Measurements from ENCODE around the gene SCN8A.
A peak's percentile ranks its signal among the peaks of the same experiment; 100 is the strongest.

SCN8A gene

DNA sequence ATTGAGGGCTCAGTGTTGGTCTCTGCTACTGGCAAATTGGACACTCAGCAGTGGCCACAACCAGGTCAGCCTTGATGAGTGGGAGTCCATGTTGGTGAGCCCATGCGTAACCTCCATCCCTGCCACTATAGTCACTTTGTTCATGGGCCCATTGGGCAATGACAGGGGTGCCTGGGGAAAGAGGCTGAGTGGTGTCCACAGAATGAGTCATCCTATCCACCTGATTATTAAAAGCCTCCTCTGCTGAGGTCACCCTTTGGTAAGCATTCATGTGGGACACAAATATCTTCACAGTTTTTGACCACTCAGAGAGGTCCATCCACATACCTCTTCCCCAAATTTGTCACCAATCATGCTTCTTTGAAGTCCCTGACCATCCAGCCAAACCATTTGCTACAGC is 207.5 kb downstream of the SCN8A start:
- TF ChIP-seq, protein P1, sequence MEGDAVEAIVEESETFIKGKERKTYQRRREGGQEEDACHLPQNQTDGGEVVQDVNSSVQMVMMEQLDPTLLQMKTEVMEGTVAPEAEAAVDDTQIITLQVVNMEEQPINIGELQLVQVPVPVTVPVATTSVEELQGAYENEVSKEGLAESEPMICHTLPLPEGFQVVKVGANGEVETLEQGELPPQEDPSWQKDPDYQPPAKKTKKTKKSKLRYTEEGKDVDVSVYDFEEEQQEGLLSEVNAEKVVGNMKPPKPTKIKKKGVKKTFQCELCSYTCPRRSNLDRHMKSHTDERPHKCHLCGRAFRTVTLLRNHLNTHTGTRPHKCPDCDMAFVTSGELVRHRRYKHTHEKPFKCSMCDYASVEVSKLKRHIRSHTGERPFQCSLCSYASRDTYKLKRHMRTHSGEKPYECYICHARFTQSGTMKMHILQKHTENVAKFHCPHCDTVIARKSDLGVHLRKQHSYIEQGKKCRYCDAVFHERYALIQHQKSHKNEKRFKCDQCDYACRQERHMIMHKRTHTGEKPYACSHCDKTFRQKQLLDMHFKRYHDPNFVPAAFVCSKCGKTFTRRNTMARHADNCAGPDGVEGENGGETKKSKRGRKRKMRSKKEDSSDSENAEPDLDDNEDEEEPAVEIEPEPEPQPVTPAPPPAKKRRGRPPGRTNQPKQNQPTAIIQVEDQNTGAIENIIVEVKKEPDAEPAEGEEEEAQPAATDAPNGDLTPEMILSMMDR (IDR thresholded peaks at IDR 0.05; ENCODE audit: borderline replicate concordance, control extremely low read depth, extremely low read depth, insufficient read depth, missing control alignments) = no peak
- DNase-seq (ENCODE audit: low spot score) = no peak
- in situ Hi-C loops (cut with MboI; ENCODE audit: low sequenced_read_pairs, unreplicated experiment) = no loop called here

DNA sequence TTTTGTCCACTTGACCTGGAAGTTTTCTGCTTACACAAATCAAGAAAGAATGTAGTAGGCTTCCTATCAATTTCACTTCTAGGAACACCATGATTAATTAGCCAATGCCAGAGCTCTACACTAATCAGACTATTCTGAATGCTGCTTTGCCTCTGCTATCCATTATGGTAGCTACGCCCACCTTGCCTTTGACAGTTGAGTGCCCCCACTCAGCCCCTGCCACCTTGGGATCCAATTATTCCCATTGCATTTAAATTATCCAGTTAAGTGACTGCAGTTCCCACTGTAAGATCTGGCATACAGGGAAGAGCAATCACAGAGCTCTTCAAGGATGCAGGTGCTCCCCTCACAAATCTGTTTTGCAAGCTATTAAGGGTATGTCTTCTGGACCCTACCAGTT is 210.0 kb downstream of the SCN8A start:
- no peak for DNase-seq (ENCODE audit: low spot score)
- TF ChIP-seq, protein P1 (IDR thresholded peaks at IDR 0.05; ENCODE audit: borderline replicate concordance, control extremely low read depth, extremely low read depth, insufficient read depth, missing control alignments) = no peak
- in situ Hi-C loops (cut with MboI; ENCODE audit: low sequenced_read_pairs, unreplicated experiment) = no loop called here

DNA sequence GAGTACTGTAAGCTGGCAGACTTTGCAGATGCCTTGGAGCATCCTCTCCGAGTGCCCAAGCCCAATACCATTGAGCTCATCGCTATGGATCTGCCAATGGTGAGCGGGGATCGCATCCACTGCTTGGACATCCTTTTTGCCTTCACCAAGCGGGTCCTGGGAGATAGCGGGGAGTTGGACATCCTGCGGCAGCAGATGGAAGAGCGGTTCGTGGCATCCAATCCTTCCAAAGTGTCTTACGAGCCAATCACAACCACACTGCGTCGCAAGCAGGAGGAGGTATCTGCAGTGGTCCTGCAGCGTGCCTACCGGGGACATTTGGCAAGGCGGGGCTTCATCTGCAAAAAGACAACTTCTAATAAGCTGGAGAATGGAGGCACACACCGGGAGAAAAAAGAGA is 215.9 kb downstream of the SCN8A start:
- no peak for DNase-seq (ENCODE audit: low spot score)
- in situ Hi-C loops (cut with MboI; ENCODE audit: low sequenced_read_pairs, unreplicated experiment) = no loop called here
- TF ChIP-seq, protein P1 (IDR thresholded peaks at IDR 0.05; ENCODE audit: borderline replicate concordance, control extremely low read depth, extremely low read depth, insufficient read depth, missing control alignments) = no peak

DNA sequence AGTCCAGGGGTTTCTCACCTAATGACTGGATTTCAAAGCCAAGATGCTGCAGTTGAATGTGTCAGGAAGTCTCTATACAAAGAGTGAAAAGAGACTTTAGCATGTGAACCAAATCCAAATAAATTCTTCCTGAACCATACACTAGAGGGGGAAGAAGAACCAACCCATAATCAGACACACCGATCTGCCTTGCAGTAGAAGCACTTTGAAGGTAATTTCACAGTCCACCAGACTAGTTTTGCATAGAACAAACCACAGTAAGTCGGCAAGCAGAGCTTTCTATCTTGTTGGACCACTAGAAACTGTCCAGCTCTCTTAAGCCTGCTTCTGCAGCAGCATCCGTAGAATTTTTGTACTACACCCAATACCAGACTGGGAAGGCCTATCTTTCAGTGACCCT is 218.2 kb downstream of the SCN8A start:
- DNase-seq (ENCODE audit: low spot score) = no peak
- TF ChIP-seq, protein P1 (IDR thresholded peaks at IDR 0.05; ENCODE audit: borderline replicate concordance, control extremely low read depth, extremely low read depth, insufficient read depth, missing control alignments) = no peak
- in situ Hi-C loops (cut with MboI; ENCODE audit: low sequenced_read_pairs, unreplicated experiment) = no loop called here

DNA sequence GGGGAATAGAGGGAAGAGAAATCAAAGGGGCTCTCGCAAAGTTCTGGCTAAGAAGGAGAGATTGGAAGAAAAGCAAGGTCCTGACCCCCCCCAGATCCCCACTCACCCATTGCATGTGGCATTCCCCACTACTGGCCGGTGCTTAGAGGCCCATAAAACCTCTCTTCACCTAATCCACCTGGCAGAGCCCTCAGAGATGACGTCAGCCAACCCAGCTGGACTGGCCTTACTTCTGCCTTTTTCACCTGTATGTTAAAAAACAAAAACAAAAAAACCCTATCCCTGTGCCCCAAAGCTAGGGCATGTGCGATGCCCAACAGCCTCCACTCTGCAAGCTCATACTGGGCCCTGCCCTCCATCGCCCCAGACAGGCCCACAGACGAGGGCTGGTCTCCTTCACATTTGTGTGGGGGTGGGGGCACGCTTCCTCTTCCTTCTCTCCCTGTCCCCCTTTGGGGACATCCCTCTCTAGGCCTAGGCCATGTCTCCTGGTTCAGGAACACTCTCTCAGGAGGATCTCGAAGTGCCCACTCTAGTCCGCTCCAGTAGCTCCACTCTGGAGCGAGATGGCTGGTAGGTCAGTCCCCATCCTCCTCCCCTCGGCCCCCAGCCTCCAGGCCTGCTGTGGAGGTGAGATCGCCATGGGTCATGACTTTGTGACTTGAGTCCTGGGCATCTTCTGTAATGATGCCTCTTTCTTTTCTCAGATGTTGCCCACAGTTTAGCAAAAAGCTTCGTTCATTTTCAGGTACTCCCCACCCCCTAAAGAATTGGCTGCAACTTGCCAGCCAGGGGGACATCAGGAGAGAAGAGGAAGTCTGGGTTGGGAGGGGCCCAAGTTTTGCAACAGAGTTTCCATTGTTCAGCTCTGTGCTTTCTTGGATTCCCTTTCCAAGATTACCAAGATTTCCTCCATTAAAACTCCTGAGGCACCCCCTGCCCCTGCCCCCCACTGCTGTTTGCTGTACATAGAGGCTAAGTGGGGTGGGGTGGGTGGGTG is 220.5 kb downstream of the SCN8A start:
- no peak for DNase-seq (ENCODE audit: low spot score)
- in situ Hi-C loops (cut with MboI; ENCODE audit: low sequenced_read_pairs, unreplicated experiment) = no loop called here
- TF ChIP-seq, protein P1 (IDR thresholded peaks at IDR 0.05; ENCODE audit: borderline replicate concordance, control extremely low read depth, extremely low read depth, insufficient read depth, missing control alignments) = no peak

DNA sequence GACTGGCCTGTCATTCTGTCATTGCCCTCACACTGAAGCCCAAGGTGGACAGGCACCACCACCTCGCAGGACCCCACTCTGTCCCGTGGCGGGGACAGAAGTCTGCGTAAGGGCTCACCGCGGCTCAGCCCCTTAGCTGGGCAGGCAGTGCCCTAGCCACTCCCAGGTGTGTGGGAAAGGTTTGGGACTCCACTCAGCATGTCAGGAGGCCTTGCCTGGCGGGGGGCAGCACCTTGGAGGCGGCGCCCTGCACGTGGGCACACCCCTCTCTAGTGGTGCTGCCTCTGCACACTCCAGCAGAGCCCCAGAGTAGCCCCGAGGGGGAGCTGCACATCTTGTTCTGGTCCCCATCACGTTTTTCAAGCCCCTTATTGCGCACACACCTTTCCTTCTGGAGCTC is 221.8 kb downstream of the SCN8A start:
- in situ Hi-C loops (cut with MboI; ENCODE audit: low sequenced_read_pairs, unreplicated experiment) = no loop called here
- TF ChIP-seq, protein P1 (IDR thresholded peaks at IDR 0.05; ENCODE audit: borderline replicate concordance, control extremely low read depth, extremely low read depth, insufficient read depth, missing control alignments) = no peak
- peak; percentile 25 for DNase-seq (ENCODE audit: low spot score)

All from GM13976 (cell line).